H9 (cell line): ENCODE results near the gene GHR. TPM values are rescaled to one million over a fixed set of nuclear protein-coding genes. Genes with fewer than 3 reads are reported as not detected.

Experiments
- DNase-seq: peaks from one replicate; pipeline ENCODE4 v3.0.0-alpha.2; 2017
- H2AFZ ChIP-seq: one replicate; pipeline ENCODE4 v1.6.1; 2013; ENCODE audit warnings: mild to moderate bottlenecking, low read length, control low read depth, moderate library complexity
- H2AK5ac ChIP-seq: 2 replicates; pipeline ENCODE4 v1.6.1; 2013; ENCODE audit warnings: low read length, control low read depth, mixed read lengths; ENCODE audit not compliant: insufficient read length
- H2BK120ac ChIP-seq: one replicate; pipeline ENCODE4 v1.6.1; 2013; ENCODE audit warnings: low read depth, mild to moderate bottlenecking, low read length, control low read depth, inconsistent platforms; ENCODE audit not compliant: poor library complexity, severe bottlenecking
- H2BK12ac ChIP-seq: 2 replicates; pipeline ENCODE4 v1.6.1; 2013; ENCODE audit warnings: low read length, control low read depth, mixed read lengths, low read depth; ENCODE audit not compliant: insufficient read length
- H2BK15ac ChIP-seq: 2 replicates; pipeline ENCODE4 v1.6.1; 2013; ENCODE audit warnings: low read depth, low read length, control low read depth
- H2BK20ac ChIP-seq: one replicate; pipeline ENCODE4 v1.6.1; 2013; ENCODE audit warnings: low read depth, mild to moderate bottlenecking, low read length, control low read depth, inconsistent platforms; ENCODE audit not compliant: poor library complexity, severe bottlenecking
- H2BK5ac ChIP-seq: 2 replicates; pipeline ENCODE4 v1.6.1; 2013; ENCODE audit warnings: low read length, control low read depth, mixed read lengths; ENCODE audit not compliant: insufficient read length
- H3K14ac ChIP-seq: 2 replicates; pipeline ENCODE4 v1.6.1; 2013; ENCODE audit warnings: low read length, control low read depth; ENCODE audit not compliant: insufficient read depth
- H3K18ac ChIP-seq: 2 replicates; pipeline ENCODE4 v1.6.1; 2013; ENCODE audit warnings: low read depth, mild to moderate bottlenecking, mixed read lengths, low read length, control low read depth; ENCODE audit not compliant: insufficient read length
- H3K23ac ChIP-seq: 2 replicates; pipeline ENCODE4 v1.6.1; 2013; ENCODE audit warnings: low read length, control low read depth, mixed read lengths, low read depth; ENCODE audit not compliant: insufficient read length
- H3K23me2 ChIP-seq: 2 replicates; pipeline ENCODE4 v1.6.1; 2013; ENCODE audit warnings: low read depth, mild to moderate bottlenecking, mixed read lengths, low read length, control low read depth; ENCODE audit not compliant: insufficient read length, poor library complexity, severe bottlenecking
- H3K27ac ChIP-seq: 2 replicates; pipeline ENCODE4 v1.5.1; 2013; ENCODE audit warnings: low read length, control low read depth, mixed read lengths, low read depth; ENCODE audit not compliant: insufficient read length
- H3K27me3 ChIP-seq: 2 replicates; pipeline ENCODE4 v1.6.1; 2013; ENCODE audit warnings: low read length, control low read depth, inconsistent platforms; ENCODE audit not compliant: insufficient read depth
- H3K4ac ChIP-seq: 2 replicates; pipeline ENCODE4 v1.6.1; 2013; ENCODE audit warnings: low read depth, mild to moderate bottlenecking, control low read depth, inconsistent platforms, low read length, moderate library complexity
- H3K4me1 ChIP-seq: 2 replicates; pipeline ENCODE4 v1.6.1; 2013; ENCODE audit warnings: low read length, control low read depth, inconsistent platforms; ENCODE audit not compliant: insufficient read depth
- H3K4me2 ChIP-seq: 2 replicates; pipeline ENCODE4 v1.6.1; 2013; ENCODE audit warnings: low read length, control low read depth, mixed read lengths; ENCODE audit not compliant: insufficient read length, insufficient read depth
- H3K56ac ChIP-seq: 2 replicates; pipeline ENCODE4 v1.6.1; 2013; ENCODE audit warnings: low read depth, mild to moderate bottlenecking, mixed read lengths, low read length, control low read depth; ENCODE audit not compliant: insufficient read length
- H3K79me1 ChIP-seq: 2 replicates; pipeline ENCODE4 v1.6.1; 2013; ENCODE audit warnings: low read depth, mild to moderate bottlenecking, moderate library complexity, low read length, control low read depth, inconsistent platforms; ENCODE audit not compliant: insufficient read depth, poor library complexity, severe bottlenecking
- H3K79me2 ChIP-seq: 2 replicates; pipeline ENCODE4 v1.6.1; 2013; ENCODE audit warnings: low read length, control low read depth, inconsistent platforms; ENCODE audit not compliant: insufficient read depth
- H3K9ac ChIP-seq: 2 replicates; pipeline ENCODE4 v1.6.1; 2013; ENCODE audit warnings: low read length, control low read depth, mixed read lengths; ENCODE audit not compliant: insufficient read length; ENCODE audit errors: extremely low read depth
- H3K9me3 ChIP-seq: one replicate; pipeline ENCODE4 v1.6.1; 2013; ENCODE audit warnings: low read depth, low read length, inconsistent platforms; ENCODE audit not compliant: control insufficient read depth
- H3T11ph ChIP-seq: one replicate; pipeline ENCODE4 v1.6.1; 2013; ENCODE audit warnings: mild to moderate bottlenecking, low read length, control low read depth, inconsistent platforms
- H4K20me1 ChIP-seq: one replicate; pipeline ENCODE4 v1.6.1; 2013; ENCODE audit not compliant: control insufficient read depth, insufficient read length, insufficient read depth
- H4K5ac ChIP-seq: 2 replicates; pipeline ENCODE4 v1.6.1; 2013; ENCODE audit warnings: low read depth, mild to moderate bottlenecking, mixed read lengths, low read length, control low read depth; ENCODE audit not compliant: insufficient read length
- H4K8ac ChIP-seq: replicated peaks from 2 replicates; pipeline ENCODE4 v1.6.1; 2013; ENCODE audit warnings: low read length, control low read depth, mixed read lengths, low read depth; ENCODE audit not compliant: insufficient read length
- H4K91ac ChIP-seq: 2 replicates; pipeline ENCODE4 v1.6.1; 2013; ENCODE audit warnings: low read depth, mild to moderate bottlenecking, moderate library complexity, mixed read lengths, low read length, control low read depth; ENCODE audit not compliant: insufficient read length
- H3K27ac Mint-ChIP-seq, 3 experiments: 2 replicates in 2 of 3; 3 replicates in 1 of 3; pipeline ENCODE4 v1.8.0; 2020 to 2021; ENCODE audit warnings: mixed read lengths in 3 of 3, mild to moderate bottlenecking in 1 of 3, moderate library complexity in 1 of 3
- H3K27me3 Mint-ChIP-seq: 2 replicates; pipeline ENCODE4 v1.8.0; 2021; ENCODE audit warnings: low read depth, mild to moderate bottlenecking, moderate library complexity, mixed read lengths
- H3K36me3 Mint-ChIP-seq, 3 experiments: 2 replicates in 2 of 3; 3 replicates in 1 of 3; pipeline ENCODE4 v1.8.0; 2020 to 2021; ENCODE audit warnings: low read depth in 3 of 3, mixed read lengths in 3 of 3; ENCODE audit not compliant: insufficient read depth in 1 of 3
- H3K4me1 Mint-ChIP-seq, 2 experiments: 2 replicates each; pipeline ENCODE4 v1.8.0; 2020; ENCODE audit warnings: mixed read lengths in 2 of 2
- H3K4me3 Mint-ChIP-seq, 2 experiments: 2 replicates in 1 of 2; 3 replicates in 1 of 2; pipeline ENCODE4 v1.8.0; 2020 to 2021; ENCODE audit warnings: mild to moderate bottlenecking in 2 of 2, mixed read lengths in 2 of 2, moderate library complexity in 1 of 2
- H3K9me3 Mint-ChIP-seq, 2 experiments: 2 replicates in 1 of 2; 3 replicates in 1 of 2; pipeline ENCODE4 v1.8.0; 2020; ENCODE audit warnings: mild to moderate bottlenecking in 2 of 2, mixed read lengths in 2 of 2, moderate library complexity in 1 of 2
- CTCF ChIP-seq: fragments of 200-600 bp; sonication (generic); conservative IDR thresholded peaks from 3 replicates; pipeline ENCODE4 v1.8.0; 2021; ENCODE audit warnings: antibody characterized with exemption, mild to moderate bottlenecking
- WGBS: extraction: QIAGEN DNeasy Blood & Tissue Kit; methylation state at CpG from one replicate; pipeline ENCODE4 v1.1.7; 2013; ENCODE audit warnings: missing lambda C conversion rate, low lambda C conversion rate, mixed read lengths; ENCODE audit not compliant: insufficient read length; ENCODE audit errors: extremely low coverage; 5-methylcytosine and 5-hydroxymethylcytosine counted together
- total RNA-seq: library from RNA; stranded (reverse); gene quantifications from 2 replicates; pipeline ENCODE4 v1.2.1, GENCODE V29; 2021

Gene GHR
- total RNA-seq, 1 experiment from 2014 or later, result 0.20 TPM

- H3K9me3 ChIP-seq, result no peaks in the 10 kb centered on the region
- H3T11ph ChIP-seq, result no peak overlapping the region
- no peak overlapping the region for H2BK5ac ChIP-seq
- no peaks in the 10 kb centered on the region for H3K36me3 Mint-ChIP-seq
- H3K27me3 ChIP-seq, result no peaks in the 10 kb centered on the region
- H2AFZ ChIP-seq, result no peak overlapping the region
- no peak overlapping the region for H3K56ac ChIP-seq
- H2AK5ac ChIP-seq, result no peak overlapping the region
- no peak overlapping the region for H2BK120ac ChIP-seq
- no peak overlapping the region for H3K14ac ChIP-seq
- no peaks in the 10 kb centered on the region for H3K23me2 ChIP-seq
- H2BK20ac ChIP-seq, result no peak overlapping the region
- H3K4me1 Mint-ChIP-seq, result no peaks in the 10 kb centered on the region
- H4K20me1 ChIP-seq, result no peaks in the 10 kb centered on the region
- DNase-seq, result no peak
- no peak overlapping the region for H3K4me2 ChIP-seq
- no peaks in the 10 kb centered on the region for H3K9me3 Mint-ChIP-seq
- no peak overlapping the region for H4K5ac ChIP-seq
- no CpG with 5 or more reads among the region's 4 CpGs for WGBS
- no peaks in the 10 kb centered on the region for H3K4me1 ChIP-seq
- H3K79me1 ChIP-seq, result no peaks in the 10 kb centered on the region
- H4K8ac ChIP-seq, result no peak overlapping the region
- no peak overlapping the region for H3K23ac ChIP-seq
- no peak overlapping the region for H4K91ac ChIP-seq
- no peak overlapping the region for H2BK12ac ChIP-seq
- no peak overlapping the region for H2BK15ac ChIP-seq
- no peak overlapping the region for H3K4ac ChIP-seq
- H3K27me3 Mint-ChIP-seq, result no peaks in the 10 kb centered on the region; the same call in 1 of the 2 replicates
- H3K9ac ChIP-seq, result no peak overlapping the region
- no peak for TF ChIP-seq CTCF
- no peak overlapping the region for H3K18ac ChIP-seq
- no peak overlapping the region for H3K4me3 Mint-ChIP-seq
- no peaks in the 10 kb centered on the region for H3K79me2 ChIP-seq
- H3K27ac ChIP-seq, result no peak overlapping the region
- H3K27ac Mint-ChIP-seq, result no peak overlapping the region
These were observed 218.2 kb downstream of the GHR start for GRCh38 chr5:42641336-42642005.
